A673 (cell line): ENCODE measurements around the gene LMF2.

Experiments
- CTCF ChIP-seq: fragments of 300-800, 200-600 bp; sonication (generic); conservative IDR thresholded peaks from 2 replicates; pipeline ENCODE4 v1.5.1; 2017; ENCODE audit warnings: low read depth, mild to moderate bottlenecking, antibody characterized with exemption, low read length, moderate library complexity, mixed read lengths
- EZH2 ChIP-seq: fragments of 200-600 bp; sonication (generic); IDR thresholded peaks from 2 replicates; pipeline ENCODE4 v1.6.1; 2017; ENCODE audit warnings: borderline replicate concordance, low read depth, mild to moderate bottlenecking, mixed read lengths, antibody characterized with exemption, low read length; ENCODE audit not compliant: poor library complexity, severe bottlenecking

DNA sequence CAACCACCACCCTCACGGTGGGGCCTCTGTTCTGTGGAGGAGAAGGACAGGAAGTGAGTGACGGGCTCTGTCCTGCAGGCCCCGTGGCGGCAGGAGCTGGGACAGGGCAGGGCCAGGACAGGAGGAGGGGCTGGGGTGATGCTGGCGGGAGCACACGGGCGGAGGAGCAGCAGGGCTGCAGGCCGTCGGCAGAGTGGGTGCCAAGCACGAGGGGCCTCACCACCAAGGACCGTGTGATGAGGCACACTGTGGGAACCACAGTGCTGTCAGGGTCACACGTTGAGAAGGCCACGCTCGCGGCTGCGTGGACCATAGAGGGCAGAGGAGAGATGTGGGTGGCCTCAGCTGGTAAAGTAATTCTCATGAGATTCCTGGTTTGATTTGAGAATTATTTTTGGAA, 9.4 kb upstream of the LMF2 start:
- no peak for TF ChIP-seq CTCF
- no peak for TF ChIP-seq EZH2
